GM12864 (cell line): Measurements from ENCODE around the gene FAM120B.

ENCODE experiments used
- DNase-seq: peaks from one replicate; pipeline ENCODE4 v3.0.0-alpha.2; 2011; ENCODE audit warnings: low read depth
- H3K4me3 ChIP-seq: 2 replicates; pipeline ENCODE4 v1.5.1; 2011; ENCODE audit warnings: mild to moderate bottlenecking, low read depth, low read length, control low read depth
- CTCF ChIP-seq: IDR thresholded peaks from 2 replicates; pipeline ENCODE4 v1.5.1; 2011; ENCODE audit warnings: low read depth, mild to moderate bottlenecking, moderate library complexity, low read length, control low read depth, inconsistent platforms; ENCODE audit errors: missing control alignments

Gene FAM120B

GRCh38 chr6:170374571-170375444 lies 68.2 kb downstream of the FAM120B start:
- no peak for TF ChIP-seq CTCF
- DNase-seq = no peak
- H3K4me3 ChIP-seq = no peak overlapping the region

GRCh38 chr6:170375661-170376060 lies 69.1 kb downstream of the FAM120B start:
- TF ChIP-seq CTCF = no peak
- H3K4me3 ChIP-seq = no peak overlapping the region
- no peak for DNase-seq

GRCh38 chr6:170376386-170377043 lies 70.0 kb downstream of the FAM120B start:
- no peak for TF ChIP-seq CTCF
- H3K4me3 ChIP-seq = no peak overlapping the region

GRCh38 chr6:170378502-170378901 lies 71.9 kb downstream of the FAM120B start:
- no peak for DNase-seq

More at GRCh38 chr6:170376386-170377043, 70.0 kb downstream of the FAM120B start:
- DNase-seq = no peak

GRCh38 chr6:170381562-170381961 lies 75.0 kb downstream of the FAM120B start:
- DNase-seq = no peak
- no peak overlapping the region for H3K4me3 ChIP-seq
- no peak for TF ChIP-seq CTCF

More at GRCh38 chr6:170378502-170378901, 71.9 kb downstream of the FAM120B start:
- TF ChIP-seq CTCF = no peak
- H3K4me3 ChIP-seq = no peak overlapping the region

- DNase-seq = no peak
- no peak for TF ChIP-seq CTCF
- H3K4me3 ChIP-seq = no peak overlapping the region
These were observed 77.0 kb downstream of the FAM120B start for GRCh38 chr6:170383466-170384035.
